Measurements from ENCODE around the gene ACP2.

The ACP2 gene, protein sequence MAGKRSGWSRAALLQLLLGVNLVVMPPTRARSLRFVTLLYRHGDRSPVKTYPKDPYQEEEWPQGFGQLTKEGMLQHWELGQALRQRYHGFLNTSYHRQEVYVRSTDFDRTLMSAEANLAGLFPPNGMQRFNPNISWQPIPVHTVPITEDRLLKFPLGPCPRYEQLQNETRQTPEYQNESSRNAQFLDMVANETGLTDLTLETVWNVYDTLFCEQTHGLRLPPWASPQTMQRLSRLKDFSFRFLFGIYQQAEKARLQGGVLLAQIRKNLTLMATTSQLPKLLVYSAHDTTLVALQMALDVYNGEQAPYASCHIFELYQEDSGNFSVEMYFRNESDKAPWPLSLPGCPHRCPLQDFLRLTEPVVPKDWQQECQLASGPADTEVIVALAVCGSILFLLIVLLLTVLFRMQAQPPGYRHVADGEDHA

DNA sequence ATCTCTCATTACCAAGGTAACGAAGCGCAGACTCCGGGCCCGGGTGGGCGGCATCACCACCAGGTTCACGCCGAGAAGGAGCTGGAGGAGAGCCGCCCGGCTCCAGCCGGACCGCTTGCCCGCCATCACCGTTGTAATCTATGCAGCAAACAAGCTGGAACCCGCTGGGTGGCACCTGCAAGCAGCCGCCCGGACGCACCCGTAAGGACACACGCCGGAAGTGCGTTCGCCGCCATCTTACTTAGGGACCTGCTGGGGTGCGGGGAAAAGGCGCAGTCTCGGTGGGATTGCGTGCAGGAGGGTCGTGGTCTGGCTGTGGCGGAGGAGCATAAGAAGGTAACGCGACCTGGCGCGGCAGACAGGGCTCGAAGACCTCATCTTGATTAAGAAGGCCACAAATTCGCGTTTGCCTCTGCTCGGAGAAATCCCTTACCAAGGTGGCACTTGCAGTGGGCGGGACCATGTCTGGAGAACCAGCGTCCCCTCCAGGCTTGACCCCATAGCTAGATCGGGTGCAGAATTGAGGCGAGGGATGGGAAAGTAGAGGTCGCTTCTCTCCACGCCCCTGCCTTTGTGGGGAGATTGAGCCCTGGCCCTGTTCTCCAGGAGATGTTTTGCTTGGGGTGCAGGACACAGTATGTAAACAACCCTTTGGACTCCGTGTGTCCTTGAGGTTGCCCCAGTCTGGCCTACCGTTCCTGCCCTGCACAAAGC, at the start of gene ACP2:
ACP2 (minus strand) TSS at position 151 of the 714 bp plus-strand sequence; CDS start at position 126, 25 bp downstream.
- DNase-seq = peak; percentile 84

DNA sequence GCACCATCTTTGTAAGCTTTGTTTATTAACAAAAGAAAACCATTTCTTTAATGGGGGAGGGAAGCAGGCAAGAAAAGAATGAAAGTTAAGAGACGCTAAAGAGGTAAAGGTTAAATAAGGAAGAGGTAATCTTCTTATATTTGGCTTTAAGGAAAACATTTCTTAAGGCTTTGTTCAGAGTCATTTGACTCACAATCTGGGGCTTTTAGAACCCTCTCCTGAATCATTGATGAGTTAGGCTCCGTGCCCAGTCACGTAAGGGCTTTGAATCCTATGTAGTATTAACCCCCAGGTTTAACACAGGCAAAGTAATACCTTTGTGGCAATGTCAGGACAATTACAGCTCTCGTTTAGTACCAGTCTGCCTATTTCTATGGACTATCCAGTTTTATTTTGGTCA, 47.4 kb upstream of the ACP2 start:
- no peak for DNase-seq

DNA sequence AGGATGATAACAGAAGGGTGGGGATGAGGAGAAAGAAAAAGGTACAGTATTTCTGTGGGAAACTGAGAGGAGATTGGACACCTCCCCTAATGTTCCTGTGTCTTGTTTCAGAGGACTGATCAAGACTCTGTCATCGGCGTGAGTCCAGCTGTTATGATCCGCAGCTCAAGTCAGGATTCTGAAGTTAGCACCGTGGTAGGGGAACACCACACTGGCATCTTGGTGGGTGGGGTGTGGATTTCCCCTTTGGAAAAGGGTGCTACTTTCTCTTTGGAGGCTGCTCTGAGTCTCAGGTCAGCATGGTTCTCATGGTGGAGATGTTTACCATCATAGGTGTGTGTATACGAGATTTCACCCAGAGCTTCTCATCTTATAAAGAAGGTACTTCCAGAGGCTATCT, 46.8 kb upstream of the ACP2 start:
- no peak for DNase-seq

DNA sequence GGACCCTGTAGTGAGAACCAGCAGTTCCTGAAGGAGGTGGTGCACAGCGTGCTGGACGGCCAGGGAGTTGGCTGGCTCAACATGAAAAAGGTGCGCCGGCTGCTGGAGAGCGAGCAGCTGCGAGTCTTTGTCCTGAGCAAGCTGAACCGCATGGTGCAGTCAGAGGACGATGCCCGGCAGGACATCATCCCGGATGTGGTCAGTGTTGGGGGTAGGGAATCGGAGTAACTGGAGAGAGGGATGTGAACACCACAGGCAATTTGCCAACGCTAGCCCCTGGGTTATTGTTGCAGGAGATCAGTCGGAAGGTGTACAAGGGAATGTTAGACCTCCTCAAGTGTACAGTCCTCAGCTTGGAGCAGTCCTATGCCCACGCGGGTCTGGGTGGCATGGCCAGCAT, 41.2 kb upstream of the ACP2 start:
- DNase-seq = no peak

DNA sequence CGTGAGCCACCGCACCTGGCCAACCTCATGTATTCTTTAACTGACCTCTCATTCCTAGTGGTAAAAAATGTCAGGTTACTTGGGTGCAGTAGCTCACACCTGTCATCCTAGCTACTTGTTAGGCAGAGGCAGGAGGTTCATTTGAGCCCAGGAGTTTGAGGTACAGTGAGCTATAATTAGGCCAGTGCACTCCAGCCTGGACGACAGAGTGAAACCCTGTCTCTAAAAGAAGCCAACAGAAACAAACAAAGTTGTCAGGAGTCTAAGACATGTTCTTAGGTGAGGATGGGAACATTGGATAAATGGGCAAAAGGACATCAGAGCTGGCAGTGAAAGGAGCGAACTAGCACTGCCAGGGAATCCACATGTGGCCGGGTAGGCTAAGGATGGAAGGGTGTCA, 39.5 kb upstream of the ACP2 start:
- DNase-seq = no peak

DNA sequence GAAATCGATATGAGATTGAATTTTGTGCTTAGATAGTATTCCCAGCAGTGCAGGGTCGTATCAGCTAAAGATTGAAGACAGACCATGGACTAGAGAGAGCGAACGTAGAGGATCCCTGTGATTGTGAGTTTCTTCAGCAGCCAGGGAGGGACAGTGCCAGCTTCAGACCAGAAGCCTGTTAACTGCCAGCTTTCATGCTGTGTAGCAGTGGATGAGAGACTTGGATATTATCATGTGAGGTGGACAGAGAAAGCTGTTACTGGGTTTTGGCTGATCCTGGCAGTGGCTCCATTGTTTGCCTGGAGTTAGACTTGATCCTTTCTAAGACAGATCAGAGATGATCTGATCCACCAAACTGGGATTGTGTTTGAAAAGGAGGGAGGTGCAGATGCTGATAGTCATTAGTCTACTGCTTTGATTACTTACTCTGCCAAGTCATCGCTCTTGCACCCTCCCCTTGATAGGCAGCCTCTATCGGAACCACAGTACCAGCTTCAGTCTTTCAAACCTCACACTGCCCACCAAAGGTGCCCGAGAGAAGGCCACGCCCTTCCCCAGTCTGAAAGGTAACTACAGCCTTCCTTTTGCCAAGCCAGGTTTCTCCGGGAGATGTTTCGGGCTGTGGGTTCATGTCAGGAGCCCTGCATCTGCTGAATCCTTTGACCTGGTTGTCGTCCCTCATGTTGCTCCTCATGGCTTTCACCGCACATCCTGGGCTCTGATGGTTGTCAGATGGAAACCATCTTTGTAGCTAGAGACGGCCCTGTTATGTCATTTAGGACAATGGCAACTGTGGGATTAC, 37.6 kb upstream of the ACP2 start:
- no peak for DNase-seq

DNA sequence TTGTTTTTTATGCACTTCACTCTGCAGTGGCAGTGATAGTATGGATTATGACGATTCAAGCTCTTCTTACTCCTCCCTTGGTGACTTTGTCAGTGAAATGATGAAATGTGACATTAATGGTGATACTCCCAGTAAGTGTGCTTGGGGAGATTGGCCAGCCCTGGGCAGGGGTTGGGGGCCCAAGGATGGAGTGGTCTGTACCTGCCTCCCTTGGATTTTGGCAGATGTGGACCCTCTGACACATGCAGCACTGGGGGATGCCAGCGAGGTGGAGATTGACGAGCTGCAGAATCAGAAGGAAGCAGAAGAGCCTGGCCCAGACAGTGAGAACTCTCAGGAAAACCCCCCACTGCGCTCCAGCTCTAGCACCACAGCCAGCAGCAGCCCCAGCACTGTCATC, 35.5 kb upstream of the ACP2 start:
- DNase-seq = no peak

DNA sequence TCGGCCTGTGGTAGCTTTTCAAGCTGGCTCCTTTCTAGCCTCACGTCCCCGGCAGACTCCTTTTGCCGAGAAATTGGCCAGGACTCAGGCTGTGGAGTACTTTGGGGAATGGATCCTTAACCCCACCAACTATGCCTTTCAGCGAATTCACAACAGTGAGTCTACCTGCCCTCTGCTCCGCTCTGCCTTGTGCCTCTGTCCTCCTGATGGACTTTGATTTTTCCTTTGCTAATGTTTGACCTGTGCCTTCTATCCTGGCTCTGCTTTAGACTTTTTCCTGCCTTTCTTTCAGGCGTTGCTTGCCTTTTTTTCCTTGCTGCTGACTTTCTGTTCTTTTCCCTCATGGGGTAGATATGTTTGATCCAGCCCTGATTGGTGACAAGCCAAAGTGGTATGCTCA, 33.8 kb upstream of the ACP2 start:
- no peak for DNase-seq

DNA sequence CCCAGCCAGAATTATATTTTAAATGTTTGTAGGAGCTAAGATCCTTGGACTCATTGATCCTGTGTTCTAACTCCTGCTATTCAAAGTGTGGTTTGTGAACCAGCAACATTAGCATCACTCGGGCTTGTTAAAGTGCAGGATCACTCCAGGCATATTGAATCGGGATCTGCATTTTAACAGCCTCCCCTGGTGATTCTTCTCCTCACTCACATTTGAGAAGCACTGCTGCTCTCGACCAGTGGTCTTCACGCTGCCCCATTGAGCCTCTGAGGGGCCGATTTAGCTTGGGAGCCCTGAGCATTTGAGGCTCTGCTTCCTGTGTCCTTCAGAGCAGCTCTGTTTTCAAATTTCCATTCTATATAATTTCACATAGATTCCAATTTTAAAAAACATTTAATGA, 32.2 kb upstream of the ACP2 start:
- no peak for DNase-seq

DNA sequence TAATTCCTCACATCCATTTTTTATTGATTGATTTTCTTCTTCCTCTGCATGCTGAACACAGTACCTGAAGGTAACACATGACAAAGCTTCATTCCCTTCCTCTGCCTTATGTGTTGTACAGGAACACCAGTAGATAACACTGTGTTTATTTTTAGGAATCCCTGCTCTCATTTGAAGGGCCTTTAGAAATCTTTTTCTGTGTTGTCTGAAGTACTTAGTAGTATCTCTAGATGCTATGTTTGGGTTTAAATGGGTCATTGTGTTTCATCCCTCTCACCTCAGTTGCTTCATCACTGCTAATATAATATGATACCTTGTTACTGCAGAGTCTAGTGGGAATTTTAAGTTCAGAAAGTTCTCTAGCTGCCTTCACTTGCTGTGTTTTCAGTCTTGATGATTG, 31.5 kb upstream of the ACP2 start:
- no peak for DNase-seq

DNA sequence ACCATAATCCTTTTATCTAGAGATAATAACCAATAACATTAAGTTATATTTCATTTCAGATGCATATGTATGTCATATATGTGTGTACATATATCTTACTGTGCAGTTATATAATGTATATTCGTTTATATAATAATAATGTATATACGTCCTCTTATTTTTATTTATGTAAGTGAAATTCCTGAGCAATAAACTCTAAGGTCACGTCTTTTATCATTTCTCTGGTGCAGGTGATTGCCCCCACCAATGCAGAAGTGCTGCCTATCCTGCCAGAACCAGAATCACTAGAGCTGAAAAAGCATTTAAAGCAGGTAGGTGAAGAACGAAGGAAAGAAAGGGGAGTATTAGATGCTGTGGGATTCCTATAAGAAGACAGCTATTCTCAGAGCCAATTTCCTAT, 30.2 kb upstream of the ACP2 start:
- no peak for DNase-seq

DNA sequence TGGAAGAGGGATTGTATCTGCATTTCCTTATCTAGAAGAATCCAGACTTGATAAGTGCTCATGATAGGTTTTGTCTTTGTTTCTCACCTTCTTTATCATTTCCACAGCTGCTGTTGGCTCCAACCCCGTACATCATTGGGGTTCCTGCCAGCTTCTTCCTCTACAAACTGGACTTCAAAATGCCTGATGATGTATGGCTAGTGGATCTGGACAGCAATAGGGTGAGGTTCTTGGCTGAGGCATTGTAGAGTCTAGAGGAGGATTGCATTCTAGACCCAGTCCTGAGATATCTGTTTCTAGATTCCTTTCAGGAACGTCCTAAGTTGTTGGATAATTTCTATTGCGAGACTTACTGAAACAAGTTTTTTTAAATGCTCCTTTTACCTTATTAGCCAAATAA, 29.4 kb upstream of the ACP2 start:
- no peak for DNase-seq

DNA sequence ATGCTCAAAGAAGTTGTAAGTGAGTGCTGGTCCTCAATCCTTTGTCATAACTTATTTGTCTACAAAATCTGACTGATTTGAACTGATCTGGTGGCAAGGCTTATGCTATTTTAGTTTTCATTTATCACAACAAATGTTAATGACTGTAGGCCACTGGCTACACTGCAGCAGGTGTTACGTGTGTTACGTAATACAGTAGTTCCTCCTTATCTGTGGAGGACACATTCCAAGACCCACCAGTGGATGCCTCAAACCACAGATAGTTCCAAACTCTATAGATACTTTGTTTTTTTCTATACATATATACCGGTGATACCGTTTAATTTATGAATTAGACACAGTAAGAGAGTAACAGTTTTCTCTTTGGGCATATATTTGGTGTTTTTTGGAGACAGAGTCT, 28.3 kb upstream of the ACP2 start:
- no peak for DNase-seq

DNA sequence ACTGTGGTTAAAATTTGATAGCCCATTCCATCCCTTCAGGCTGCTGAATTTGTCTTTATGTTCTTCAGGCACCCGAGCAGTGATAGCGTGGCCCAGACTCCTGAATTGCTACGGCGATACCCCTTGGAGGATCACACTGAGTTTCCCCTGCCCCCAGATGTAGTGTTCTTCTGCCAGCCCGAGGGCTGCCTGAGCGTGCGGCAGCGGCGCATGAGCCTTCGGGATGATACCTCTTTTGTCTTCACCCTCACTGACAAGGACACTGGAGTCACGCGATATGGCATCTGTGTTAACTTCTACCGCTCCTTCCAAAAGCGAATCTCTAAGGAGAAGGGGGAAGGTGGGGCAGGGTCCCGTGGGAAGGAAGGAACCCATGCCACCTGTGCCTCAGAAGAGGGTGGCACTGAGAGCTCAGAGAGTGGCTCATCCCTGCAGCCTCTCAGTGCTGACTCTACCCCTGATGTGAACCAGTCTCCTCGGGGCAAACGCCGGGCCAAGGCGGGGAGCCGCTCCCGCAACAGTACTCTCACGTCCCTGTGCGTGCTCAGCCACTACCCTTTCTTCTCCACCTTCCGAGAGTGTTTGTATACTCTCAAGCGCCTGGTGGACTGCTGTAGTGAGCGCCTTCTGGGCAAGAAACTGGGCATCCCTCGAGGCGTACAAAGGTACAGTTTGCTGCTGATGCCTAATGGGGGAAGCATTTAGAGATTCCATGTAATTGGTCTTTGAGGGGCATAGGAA, 26.1 kb upstream of the ACP2 start:
- DNase-seq = no peak

DNA sequence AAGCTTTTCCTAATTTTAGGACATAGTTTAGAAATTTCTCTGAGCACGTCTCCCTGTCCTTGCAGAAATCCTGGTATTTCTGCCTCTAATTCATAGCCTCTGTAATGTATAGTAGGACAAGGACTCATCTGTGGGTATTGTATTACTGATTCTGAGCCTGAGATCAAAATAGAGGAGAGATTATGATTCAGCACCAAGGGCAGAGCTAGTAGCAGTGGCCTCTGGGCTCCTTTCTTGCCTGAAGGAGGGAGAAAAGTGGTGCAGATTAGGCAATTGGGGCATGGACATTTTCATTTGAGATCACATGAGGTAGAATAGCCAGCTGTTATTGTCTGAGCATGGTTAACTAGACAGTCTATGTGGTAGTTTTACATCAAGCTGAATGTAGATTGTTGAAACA, 24.1 kb upstream of the ACP2 start:
- no peak for DNase-seq

DNA sequence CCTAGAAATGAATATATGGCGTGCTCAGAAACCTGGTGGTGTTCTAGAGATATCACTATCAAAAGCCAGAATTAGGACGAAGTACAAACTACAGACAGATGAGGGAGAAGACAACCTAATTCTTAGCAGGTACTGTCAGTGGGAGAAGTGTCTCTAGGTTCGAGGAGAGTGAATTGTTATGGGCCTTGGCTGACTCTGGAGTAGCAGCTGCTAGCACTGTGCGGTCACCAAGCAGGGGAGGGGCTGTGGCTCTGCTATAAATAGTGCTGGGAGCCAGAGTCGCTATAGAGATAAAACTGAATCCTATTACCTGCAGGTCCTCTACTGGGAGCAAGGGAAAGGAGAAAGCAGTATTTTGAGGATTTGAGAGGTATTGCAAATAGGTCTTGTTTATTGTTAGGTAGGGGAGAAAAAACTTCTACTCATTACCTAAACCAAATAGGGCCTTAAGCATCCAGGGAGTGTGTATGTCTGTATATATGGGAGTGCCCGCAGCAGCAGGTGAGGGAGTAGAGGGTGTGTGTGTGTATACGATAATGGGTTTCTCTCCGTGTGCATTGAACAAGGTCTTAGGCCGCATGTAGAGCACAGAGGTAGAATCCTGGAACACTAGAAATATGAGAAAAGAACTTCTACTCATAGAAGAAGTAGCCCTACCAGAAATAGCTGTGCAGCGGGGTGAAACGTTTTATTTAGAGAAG, 23.5 kb upstream of the ACP2 start:
- DNase-seq = no peak

DNA sequence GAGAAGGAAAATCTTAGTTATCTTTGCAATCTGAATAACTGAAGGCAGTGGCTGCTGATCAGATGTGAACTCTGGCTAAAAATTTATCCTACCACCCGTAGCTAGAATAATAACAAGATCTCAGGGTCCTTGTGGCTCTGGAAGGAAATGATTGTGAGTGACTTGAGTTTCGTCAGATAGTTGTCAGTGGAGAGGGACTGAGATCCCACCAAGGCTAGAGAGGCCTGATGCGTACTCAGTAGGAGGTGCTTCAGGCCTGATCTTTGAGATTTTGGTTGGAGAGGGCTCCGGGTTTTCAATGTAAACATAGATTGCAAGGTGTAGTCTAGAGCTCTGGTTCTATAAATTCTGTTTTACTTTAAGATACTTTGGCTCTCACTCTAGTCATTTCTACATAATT, 22.7 kb upstream of the ACP2 start:
- DNase-seq = no peak

DNA sequence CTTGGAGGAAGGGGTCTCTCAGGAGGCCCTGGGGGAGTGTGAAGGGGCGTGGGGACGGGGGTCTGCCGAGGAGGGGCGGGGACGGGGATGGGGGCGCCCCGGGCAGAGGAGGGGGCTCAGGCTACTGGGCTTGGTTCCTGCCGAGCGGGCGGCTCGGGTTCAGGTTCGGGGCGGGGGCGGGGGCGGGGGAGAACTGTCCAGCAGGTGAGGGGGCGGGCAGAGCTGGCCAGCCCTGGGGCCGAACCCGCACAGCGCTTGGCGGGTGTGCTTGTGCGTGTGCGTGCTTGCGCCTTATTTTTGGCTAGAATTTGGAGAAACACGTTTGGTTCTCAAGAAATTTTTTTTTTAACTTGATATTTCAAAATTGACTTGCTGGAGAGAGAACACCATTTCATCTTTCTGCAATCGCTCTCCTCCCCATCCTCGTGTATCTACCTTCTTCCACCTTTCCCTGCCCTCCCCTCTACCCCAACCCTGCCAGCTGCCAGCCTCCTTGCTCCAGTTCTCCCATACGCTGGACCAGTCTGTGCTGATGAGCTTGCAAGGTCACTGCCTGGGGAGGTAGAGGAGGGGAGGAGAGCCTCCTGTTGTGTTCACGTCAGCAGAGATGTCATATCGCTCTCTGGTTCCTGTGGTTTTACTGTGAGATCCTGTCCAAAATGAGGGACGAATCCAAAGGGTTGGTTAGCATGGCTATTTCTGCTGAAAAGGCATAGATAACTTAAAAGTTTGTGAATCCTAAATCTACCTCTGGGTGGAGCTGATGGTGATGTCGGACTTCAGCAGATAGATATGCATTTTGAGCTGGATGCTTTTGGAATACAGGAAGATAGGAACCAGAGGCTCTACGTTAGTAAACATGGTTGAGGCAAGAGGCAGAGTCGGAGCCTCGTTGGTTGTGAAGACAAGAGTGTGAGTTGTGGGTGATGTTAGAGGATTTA, 22.0 kb upstream of the ACP2 start:
- DNase-seq = peak; percentile 57

DNA sequence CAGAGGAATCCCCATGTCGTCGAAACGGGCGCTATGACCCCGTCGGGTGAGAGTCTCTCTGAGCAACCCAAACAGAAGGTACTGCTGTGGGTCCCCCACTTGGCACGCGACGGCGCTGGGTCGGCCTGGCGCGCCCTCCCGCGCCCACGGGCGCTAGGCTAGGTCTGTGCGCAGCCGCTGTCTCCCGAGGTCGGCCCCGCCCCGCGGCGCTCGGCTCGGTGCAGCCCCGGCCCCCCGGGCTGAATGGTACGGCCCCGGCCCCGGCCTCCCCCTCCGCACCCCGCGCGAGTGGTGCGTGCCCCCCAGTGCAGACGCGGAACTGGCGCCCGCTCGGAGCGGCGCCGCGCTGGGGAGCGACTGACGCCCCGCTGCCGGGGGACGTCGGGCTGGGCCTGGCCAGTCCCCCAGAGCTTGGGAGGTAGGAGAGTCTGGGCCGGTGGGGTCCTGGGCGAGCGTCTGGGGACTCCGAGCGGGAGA, 21.3 kb upstream of the ACP2 start, which contains the start of gene MADD:
MADD (plus strand) TSS at position 305 of the 477 bp plus-strand sequence.
- peak; percentile 89 for DNase-seq

DNA sequence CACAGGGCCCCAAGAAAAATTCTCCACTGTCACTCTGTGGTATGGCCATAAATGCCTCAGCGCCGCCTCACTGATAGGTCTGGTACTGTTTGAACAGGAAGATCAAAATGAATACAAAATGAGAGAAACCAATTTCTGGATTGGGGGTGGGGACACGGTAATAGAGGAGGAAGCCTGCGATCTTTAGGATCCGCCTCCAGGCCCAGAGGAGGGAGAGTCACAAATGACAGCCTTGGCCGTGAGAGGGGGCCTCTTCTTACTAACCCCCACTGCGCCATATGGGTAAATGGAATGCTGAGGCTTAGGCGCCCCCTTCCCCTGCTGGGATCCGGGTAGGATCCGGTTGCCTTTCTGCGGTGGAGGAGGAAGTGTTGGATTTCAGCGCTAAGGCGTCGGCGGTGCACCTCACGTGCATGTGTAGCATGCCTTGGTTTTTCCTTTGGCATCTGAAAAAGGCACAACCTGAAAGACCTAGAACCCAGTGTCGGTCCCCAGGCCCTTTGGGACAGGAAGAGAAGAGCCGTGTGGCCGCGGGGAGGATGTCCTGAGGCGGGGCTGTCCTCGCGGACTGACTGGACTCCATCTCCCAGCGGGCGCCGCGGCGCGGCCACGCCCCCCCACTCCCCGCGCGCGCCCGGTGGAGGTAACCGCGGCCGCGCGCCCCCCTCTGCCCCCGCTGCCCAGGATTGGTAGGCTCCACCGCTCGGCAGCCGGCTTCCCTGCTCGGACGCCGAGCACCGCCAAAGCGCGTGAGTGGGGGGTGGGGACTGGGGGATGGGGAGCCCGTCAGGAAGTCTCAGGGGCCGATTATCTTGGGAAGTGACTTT, 20.6 kb upstream of the ACP2 start:
- peak; percentile 93 for DNase-seq

Measured in HCEC 1CT (cell line).